ENCODE measurements around the gene MGLL.

MGLL gene

DNA sequence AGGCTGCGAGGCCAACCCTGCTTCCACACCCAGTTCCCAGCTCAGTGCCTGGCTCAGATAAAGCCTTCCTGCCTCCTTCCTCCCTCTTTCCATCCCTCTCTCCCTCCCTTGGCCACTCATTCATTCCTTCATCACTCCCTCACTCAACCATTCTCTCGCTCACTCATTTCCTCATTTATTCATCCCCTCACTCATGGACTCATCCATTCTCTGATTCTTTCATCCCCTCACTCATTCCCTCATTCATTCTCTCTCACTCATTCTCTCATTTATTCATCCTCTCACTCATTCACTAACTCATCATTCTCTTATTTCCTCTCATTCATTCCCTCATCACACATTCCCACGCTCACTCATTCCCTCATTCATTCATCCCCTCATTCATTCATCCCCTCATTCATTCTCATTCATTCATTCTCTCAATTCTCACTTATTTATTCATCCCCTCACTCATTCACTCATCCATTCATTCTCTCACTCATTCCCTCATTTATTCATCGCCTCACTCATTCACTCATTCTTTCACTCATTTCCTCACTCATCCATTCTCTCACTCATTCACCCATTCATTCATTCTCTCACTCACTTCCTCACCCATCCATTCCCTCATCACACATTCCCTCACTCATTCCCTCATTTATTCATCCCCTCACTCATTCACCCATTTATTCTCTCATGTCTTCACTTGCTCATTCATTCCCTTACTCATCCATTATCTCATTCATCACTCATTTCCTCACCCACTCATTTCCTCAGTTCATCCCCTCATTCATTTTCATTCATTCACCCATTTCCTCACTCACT is 136.4 kb downstream of the MGLL start:
- no peak for DNase-seq

DNA sequence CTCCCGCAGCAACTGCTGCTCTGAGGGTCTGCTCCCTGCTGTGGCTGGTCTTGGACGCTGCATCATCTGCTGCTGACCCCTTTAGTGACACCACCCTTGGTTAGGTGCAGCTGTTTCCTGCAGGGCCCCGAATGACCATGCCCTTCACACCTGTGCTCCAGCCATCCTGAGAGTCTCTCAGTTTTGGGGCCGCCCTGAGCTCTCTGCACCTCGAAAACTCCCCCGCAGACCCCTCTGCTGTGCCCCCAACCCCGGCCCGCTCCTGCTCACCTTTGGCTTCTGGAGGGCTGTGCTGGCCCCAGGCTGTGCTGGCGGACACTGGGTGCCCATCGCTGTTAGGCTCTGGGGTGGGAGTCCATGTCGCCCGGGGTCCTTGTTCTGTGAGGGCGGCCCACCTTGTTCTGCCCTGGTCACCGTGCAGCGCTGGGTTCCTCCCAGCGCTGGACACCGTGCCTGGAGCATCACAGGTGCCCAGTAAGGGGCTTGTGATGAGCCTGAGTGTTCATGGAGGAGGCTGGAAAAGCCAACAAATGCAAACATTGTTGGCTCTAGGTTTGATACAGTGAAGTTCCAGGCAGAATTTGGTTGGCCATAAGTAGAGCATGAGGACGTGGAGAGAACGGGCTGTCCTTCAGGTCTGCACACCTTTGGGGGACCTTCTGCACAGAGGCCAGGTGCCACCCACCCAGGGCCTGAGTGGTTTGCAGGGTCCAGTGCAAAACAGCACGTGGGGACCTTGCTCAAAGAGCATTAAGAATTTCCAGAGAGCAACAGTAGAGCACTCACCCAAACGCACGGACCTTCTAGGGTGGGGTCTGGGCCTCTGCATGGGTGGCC is 137.2 kb downstream of the MGLL start:
- peak; percentile 49 for DNase-seq

DNA sequence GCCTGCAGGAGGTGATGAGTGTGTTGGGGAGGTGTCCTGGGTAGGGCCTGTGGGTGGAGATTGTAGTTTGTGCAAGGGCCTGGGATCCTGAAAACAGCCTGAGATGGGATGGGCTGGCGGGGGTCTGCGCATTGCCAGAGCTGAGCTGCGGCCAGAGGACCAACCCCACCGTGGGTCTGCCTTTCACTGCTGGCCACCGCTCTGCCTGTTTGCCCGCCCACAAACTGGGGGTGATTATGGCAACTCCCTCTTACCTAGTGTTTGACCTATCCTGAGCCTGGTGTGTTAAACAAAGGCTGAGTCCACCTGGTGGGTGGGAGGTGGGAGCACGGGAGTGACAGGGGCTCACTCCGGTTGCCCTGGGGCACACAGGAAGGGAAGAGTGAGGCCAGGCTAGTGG is 139.8 kb downstream of the MGLL start:
- peak; percentile 30 for DNase-seq

DNA sequence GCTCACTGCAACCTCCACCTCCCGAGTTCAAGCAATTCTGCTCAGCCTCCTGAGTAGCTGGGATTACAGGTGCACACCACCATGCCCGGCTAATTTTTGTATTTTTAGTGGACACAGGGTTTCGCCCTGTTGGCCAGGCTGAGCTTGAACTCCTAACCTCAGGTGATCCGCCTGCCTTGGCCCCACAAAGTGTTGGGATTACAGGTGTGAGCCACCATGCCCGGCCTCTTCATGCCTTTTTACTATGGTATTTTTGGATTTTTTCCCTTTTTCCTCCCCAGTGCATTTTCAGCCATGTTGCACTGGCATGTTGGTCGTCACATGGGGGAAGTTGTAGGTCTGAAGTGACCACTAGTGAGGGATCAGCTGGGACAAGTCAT is 140.2 kb downstream of the MGLL start:
- DNase-seq = peak; percentile 24

DNA sequence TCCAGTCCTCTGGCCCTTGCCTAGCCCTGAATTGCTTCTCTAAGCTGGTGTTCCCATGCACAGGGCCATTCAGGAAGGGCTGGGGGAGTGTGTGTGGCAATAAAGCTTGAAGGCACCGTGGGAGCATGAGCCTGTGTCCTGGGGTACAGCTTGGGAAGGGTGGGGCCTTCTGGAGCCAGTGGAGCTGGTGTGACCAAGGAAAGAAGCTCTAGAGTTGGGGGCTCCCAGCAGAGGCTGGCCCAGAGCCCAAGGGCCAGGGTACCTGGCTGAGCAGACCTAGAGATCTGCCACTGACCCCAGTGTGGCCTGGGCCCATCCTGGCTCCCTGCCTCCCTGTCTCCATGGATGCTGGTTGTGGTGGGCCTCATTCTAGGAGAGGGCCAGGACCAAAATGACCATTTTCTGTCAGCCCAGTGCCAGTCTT is 141.5 kb downstream of the MGLL start:
- DNase-seq = peak; percentile 49

DNA sequence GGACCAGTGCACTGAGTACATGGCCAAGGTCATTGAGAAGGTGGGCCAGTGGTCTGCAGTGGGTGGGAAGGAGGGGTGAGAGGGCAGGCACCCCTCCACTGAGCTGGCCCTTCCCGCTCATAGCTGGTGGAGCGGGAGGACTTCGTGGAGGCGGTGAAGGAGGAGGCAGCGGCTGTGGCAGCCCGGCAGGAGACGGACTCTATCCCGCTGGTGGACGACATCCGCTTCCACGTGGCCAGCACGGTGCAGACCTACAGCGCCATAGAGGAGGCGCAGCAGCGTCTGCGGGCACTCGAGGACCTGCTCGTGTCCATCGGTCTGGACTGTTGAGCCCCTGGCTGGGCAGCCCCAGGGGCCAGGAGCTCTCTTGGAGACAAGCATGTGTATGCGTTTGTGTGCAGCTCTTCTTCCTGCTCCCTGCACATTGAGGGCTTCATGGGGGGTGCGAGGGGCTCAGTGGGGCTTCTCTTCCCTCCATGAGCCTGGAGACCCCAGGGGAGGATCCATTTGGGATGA is 142.1 kb downstream of the MGLL start:
- peak; percentile 47 for DNase-seq

DNA sequence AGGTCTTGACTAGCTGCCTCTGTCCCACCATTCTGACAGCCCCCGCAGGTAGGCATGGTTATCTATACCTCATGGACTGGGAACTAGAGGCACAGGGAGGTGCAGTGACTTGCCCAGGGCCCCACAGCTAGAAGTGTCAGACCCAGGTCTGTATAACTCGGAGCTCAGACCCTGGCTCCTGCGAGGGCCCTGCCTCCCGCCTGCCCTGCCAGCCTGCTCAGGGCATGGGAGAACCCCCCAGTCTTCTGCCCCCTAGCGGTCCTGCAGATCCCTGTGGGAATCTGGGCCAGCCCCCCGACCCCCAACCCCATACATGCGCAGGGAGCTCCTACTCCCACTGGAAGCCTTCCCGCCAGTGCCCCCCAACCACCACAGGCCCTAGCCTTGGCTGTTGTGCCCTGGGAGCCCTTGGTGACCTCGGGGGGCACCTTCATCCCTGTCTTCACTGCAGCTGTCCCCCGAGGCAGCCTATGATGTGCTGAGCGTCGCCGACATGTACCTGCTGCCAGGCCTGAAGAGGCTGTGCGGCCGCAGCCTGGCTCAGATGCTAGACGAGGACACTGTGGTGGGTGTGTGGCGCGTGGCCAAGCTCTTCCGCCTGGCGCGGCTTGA is 142.7 kb downstream of the MGLL start:
- DNase-seq = peak; percentile 49

DNA sequence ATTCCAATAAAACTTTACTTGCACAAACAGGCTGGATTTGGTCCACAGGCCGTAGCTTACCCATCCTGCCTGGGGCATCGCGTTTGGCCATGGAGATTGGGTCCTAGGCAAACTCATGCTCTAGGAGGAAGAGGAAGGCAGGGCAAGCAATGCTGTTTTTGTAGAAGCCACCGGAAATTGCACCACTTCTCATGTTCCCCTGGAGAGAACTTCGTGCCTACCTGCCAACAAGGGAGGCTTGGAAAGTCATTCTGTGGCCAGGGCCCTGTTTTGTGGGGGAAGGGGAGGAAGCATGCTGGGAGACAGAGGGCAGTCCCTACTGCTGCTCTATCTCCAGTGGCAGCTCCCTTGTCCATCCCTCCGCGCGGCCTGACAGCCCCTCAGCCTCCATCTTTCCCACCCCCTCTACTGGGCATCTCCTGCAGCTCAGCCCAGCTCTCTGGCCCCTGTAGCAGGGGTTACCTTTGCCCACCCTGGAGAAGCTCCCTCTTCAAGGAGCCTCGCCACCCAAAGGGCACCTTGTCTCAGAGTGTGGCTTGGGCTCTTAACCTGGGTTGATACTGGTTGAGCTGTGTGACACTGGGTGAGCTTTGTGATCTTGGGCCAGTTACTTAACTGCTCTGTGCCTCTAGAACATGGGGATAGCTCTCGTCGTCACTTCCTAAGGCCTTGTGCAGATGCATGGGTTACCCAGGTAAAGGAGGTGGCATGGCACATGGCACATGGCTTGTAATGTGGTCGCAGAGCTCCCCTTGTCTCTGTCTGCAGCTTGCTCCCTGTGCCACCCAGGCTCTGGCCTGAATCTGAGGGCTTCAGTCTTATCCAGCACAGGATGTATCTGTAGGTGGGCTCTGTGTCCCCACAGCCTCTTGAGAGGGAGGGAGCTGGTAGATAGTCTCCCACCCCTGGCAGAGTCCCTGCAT is 143.4 kb downstream of the MGLL start:
- DNase-seq = peak; percentile 49

DNA sequence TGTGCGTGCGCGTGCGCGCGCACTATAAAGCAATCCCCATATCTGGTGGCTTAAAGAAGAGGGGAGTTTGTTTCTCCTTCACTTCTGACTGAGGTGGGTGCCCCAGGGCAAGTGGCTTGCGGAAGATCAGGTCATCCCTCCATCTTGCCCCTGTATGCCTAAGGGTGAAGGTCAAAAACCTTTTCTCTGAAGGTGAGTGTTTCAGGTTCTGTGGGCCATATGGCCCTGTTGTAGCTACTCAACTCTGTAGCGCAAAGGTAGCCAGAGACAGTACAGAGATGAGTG is 144.1 kb downstream of the MGLL start:
- peak; percentile 37 for DNase-seq

DNA sequence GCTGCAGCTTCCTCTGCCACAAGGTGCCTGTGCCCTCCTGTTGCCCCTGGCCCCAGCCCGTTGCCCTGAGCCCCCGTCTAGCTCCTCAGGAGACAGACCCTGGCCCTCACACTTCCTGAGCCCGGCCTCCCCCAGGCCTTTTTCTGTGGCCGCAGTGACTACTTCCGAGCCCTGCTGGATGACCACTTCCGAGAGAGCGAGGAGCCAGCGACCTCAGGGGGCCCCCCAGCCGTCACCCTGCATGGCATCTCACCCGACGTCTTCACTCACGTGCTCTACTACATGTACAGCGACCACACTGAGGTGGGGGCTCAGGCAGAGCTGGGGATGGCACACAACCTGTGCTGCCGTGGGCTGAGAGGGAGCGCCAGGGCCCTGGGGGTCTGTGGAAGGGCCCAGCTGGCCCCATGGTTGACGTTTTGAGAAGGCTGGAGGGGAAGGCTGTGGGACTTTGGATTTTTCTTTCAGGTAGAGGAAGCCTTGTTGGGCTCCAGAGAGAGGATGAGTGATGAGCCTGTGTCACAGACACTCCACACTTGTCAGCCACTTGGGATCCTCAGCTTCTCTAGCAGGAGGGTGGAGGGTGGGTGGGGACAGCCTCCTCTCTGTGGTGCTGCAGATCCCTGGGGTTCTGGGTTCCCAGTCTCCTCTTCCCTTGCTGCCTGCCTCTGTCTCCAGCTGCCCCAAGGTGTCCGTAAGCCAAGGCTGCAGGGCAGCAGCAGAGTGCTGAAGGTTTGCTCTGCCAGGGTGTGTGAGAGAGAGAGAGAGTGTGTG is 144.6 kb downstream of the MGLL start:
- peak; percentile 50 for DNase-seq

DNA sequence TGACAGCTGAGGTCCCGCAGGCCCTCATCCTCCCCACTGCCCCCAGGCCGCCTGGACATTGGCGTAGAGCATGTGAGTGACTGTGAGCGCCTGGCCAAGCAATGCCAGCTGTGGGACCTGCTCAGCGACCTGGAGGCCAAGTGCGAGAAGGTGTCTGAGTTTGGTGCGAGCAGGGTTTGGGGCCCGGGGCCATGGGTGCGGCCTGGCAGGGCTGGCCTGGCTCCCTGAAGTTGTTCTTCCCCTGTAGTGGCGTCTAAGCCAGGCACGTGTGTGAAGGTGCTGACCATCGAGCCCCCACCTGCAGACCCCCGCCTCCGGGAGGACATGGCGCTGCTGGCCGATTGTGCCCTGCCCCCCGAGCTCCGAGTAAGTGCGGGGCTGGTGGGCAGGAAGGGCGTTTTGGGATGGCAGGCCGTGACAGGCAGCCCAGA is 145.4 kb downstream of the MGLL start:
- DNase-seq = no peak

DNA sequence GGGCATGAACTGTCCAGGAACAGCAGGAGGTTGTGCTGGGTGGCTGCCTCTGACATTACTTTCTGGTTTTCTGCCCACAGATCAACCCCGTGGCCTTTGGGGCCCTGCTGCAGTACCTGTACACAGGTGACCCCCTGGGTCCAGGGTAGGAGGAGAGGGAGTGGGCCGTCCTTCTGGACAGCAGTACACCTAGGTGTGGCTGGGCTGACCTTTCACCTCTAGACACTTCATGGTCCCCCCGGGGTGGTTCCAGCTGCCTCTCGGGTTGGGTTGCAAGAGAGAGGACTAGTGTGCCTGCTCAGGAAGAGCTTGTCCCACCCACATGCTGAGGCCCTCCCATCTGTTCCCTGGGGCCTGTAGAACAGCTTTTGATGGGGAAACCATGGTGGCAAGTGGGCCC is 145.9 kb downstream of the MGLL start:
- DNase-seq = peak; percentile 48

DNA sequence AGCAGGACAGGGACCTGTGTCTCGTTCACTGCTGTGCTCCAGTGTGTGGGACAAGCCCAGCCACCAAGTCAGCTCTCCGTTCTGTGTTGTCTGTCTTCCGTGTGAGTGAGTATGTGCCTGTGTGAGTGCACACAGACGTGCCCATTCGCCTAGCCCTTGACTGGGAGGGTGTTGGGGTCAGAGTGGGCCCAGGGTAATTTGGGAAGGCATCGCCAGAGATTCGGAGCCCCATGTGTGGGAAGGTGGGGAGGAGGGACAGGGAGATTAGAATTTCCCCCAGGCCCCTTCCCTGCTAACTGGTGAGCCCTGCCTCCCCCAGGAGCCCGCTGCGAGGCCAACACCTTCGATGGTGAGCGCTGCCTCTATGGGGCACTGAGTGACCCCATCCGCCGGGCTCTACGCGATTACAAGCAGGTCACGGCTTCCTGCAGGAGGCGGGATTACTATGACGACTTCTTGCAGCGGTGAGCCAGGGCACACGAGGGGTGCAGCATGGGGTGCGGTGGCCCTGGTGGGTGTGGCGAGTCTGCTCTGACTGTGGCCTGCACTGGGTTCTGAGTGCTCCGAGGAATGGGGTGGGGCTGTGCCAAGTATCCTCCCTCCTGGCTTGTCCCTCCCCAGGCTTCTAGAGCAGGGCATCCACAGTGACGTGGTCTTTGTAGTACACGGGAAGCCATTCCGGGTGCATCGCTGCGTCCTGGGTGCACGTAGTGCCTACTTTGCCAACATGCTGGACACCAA is 146.5 kb downstream of the MGLL start:
- peak; percentile 50 for DNase-seq

DNA sequence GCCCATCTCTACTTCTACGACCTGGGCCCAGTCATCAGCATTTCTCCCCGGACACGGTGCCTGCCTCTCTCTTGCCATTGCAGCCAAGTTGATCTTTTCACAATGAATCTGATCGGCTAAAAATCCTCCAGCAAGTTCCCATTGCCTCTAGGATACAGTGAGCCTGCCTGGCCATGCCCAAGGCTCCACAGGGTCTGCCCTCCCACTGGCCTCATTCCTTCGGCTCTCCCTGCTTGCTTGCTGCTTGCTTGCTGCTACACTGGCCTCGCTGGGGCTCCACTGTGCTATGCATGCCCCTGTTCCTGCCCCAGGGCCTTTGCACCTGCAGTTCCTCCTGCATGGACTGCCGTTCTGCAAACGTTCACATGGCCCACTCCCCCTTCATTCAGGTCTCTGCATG is 147.5 kb downstream of the MGLL start:
- peak; percentile 52 for DNase-seq

DNA sequence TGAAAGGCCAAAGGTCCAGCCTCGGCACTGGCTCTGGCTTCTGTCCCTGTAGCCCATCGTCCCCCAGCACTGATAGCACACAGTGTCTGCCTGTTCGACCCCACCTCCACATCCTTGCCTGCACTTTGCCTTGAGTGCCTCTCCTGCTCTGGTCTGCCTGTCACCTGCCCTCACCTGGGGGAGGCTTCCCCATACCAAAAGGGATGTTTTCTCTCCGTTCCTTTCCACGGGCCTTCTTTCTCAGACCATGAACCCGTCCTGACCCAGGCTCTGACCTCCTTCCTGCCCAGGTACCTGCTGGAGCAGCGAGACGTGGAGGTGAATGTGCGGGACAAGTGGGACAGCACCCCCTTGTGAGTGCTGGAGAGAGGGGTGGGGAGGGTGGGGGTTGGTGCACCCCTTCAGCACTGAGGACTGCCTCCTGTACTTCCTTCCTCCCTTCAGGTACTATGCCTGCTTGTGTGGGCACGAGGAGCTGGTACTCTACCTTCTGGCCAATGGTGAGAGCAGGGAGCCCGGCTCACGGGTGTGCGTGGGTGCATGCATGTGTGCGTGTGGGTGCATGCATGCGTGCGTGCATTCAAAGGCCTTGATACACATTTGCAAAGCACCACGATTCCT is 148.1 kb downstream of the MGLL start:
- DNase-seq = peak; percentile 61

DNA sequence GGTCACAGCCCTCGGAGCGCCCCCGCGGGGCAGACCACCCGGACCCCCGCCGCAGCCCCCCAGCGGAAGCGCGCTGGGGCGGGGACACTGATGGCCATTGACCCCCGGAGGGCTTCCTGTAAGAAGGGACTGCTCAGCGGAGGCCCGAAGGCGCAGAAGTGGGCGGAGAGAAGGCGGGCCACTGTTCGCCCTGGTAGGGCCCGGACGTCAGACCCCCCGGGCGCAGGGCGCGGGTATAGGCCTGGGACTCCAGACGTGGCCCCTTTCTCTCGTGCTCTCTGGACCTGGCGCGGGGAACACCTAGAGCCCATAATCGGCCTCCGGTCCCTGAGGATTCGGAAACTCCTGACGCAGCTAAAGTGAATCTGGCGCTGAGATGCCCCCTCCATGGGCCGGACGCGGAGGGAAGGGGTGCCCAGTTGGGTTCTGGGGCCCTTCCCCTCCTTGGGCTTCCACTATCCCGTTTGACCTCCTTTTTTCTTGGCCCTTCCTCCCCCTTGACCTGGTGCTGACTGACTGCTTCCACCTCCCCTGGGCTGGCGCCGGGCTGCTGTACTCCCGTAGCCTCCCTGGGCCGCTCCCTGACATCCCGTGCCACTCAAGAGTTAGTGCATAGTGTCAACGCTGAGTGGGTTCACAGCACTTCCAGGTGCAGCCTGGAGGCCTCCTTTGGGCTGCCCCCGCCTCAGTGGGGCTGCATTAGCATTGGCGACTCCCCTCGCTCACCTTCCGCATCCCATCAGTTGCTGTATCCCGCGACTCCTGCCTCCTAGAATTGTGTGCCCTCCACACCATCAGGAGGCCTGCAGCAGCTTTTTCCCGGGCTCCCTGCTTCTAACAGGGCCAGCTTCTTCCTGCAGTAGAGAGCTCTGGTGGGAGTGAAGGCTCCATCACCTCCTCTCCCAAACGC is 148.9 kb downstream of the MGLL start:
- DNase-seq = no peak

DNA sequence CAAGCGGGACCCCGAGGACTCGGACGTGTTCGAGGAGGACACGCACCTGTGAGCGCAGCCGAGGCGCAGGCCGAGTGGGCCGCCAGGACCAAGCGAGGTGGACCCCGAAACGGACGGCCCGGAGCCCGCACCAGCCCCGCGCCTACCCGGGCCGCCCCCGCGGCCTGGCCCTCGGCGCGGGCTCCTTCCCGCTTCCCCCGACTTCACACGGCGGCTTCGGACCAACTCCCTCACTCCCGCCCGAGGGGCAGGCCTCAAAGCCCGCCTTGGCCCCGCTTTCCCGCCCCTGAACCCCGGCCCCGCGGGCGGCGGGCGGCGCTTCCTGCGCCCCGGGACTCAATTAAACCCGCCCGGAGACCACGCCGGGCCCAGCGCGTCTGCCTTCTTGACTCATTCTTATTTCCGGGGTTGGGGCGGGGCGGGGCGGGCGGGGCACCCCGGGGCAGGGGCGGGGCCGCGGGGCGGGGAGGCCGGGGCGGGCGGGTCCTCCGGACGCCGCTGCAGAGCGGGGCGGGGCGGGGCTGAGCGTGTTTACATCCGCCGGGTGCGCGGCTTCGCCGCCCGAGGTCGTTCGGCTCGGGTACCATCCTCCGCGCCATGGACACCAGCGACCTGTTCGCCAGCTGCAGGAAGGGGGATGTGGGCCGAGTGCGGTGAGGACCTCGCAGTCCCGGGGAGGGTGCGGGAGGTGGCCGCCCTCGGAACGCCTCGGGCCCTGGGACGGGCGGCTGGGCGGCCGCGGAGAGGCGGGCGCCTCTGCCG is 149.7 kb downstream of the MGLL start, which contains the start of gene ABTB1:
ABTB1 (plus strand) TSS at position 524 of the 762 bp plus-strand sequence; CDS start at position 598, 74 bp downstream.
- DNase-seq = peak; percentile 91
